ENCODE measurements around the gene EYS.
"Not testable (repeated sequence)": the region's sequence is repeated elsewhere in the genome, so short reads cannot be mapped to it uniquely, and the experiment has no call there.

The EYS gene

DNA sequence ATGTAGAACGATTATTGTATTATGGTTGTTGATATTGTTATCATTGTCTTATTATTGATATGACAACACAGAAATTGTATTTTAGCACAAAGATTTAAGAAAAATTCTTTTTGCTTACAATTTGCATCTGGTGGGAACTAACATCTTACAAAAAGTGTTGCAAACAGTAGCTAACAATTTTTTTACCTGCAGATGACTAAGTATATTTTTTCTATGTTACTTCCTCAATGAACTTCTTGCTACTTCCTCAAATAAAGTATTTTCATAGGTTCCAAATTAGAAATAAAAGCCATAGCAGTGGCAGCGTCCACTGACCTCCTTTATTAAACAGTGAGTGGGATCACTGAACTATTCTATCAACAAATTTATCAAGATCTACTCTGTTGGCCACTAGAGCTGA lies 1224.4 kb downstream of the EYS start:
- TF ChIP-seq, protein P1, sequence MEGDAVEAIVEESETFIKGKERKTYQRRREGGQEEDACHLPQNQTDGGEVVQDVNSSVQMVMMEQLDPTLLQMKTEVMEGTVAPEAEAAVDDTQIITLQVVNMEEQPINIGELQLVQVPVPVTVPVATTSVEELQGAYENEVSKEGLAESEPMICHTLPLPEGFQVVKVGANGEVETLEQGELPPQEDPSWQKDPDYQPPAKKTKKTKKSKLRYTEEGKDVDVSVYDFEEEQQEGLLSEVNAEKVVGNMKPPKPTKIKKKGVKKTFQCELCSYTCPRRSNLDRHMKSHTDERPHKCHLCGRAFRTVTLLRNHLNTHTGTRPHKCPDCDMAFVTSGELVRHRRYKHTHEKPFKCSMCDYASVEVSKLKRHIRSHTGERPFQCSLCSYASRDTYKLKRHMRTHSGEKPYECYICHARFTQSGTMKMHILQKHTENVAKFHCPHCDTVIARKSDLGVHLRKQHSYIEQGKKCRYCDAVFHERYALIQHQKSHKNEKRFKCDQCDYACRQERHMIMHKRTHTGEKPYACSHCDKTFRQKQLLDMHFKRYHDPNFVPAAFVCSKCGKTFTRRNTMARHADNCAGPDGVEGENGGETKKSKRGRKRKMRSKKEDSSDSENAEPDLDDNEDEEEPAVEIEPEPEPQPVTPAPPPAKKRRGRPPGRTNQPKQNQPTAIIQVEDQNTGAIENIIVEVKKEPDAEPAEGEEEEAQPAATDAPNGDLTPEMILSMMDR (conservative IDR thresholded peaks at IDR 0.05; ENCODE audit: control insufficient read depth, insufficient read depth, low read depth, low read length): no peak
- no peak for DNase-seq (ENCODE audit: low read depth)
- no peak overlapping the region for H3K4me3 ChIP-seq (ENCODE audit: control insufficient read depth, low read depth, low read length)

DNA sequence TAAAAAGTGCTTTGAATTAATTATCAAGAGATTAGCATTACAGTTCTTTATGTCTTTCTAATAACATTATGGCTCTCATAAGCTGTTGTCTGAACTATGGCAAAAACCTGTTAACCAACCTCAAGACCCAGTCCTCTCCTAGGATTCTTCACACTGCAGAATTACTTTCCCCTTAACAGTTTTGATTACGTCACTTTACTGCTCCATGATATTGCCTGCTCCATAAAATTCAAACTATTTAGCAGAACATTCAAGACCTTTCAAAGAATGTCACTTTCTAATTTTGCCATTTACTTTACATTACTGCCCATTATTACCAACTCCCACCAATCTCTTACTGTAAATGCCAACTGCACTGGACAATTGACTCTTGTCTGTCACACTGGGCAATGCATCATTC lies 1227.9 kb downstream of the EYS start:
- TF ChIP-seq, protein P1 (conservative IDR thresholded peaks at IDR 0.05; ENCODE audit: control insufficient read depth, insufficient read depth, low read depth, low read length): no peak
- no peak overlapping the region for H3K4me3 ChIP-seq (ENCODE audit: control insufficient read depth, low read depth, low read length)

DNA sequence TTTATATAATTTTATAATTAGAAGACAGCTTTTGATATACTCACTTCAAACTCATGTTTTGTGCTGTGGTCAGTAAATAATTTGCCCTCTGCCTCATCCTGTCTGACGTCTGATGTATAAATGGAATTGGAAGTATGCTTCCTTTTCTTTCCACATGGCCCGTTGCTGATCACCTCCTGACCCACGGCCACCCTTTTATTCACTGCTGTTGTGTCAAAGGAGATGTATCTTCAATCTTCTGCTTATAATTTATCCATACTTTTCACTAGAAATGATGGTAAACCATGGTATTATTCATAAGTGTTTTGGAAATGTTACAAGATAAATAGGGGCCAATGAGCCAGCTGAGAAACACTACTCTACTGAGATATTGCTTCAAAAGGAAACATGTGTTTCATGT lies 1229.6 kb downstream of the EYS start:
- no peak overlapping the region for H3K4me3 ChIP-seq (ENCODE audit: control insufficient read depth, low read depth, low read length)
- TF ChIP-seq, protein P1 (conservative IDR thresholded peaks at IDR 0.05; ENCODE audit: control insufficient read depth, insufficient read depth, low read depth, low read length): no peak
- DNase-seq (ENCODE audit: low read depth): peak; percentile 65

More for the DNA sequence above, 1227.9 kb downstream of the EYS start:
- no peak for DNase-seq (ENCODE audit: low read depth)

DNA sequence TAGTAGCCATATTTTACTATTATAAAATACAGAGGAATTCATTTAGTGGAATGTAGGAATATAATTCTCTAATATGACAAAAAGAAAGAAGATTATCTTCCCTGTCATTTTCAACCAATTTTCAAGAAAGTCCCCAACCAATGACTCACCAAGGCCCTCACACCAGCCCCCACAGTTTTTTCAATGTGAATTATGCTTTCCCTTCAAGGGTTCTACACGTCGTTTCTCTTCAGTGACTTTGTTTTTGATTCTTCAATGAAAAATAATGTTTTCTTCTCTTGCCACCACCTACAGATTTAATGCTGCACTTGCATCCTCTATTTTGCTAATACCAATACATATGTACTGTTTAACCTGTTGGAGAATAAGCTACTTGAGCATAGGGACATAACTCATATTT lies 1230.1 kb downstream of the EYS start:
- no peak overlapping the region for H3K4me3 ChIP-seq (ENCODE audit: control insufficient read depth, low read depth, low read length)
- TF ChIP-seq, protein P1 (conservative IDR thresholded peaks at IDR 0.05; ENCODE audit: control insufficient read depth, insufficient read depth, low read depth, low read length): no peak
- no peak for DNase-seq (ENCODE audit: low read depth)

DNA sequence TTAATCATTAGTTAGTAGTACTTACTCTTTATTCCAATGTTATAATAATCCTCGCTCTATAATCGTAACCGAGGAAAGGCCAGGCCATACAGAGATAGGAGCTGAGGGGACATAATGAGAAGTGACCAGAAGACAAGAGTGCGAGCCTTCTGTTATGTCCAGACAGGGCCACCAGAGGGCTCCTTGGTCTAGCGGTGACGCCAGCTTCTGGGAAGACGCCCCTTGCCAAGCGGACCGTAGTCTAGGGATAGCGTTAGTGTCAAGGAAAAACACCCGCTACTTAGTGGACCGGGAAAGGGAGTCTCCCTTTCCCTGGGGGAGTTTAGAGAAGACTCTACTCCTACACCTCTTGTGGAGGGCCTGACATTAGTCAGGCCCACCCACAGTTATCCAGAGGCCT lies 1237.6 kb downstream of the EYS start:
- TF ChIP-seq, protein P1 (conservative IDR thresholded peaks at IDR 0.05; ENCODE audit: control insufficient read depth, insufficient read depth, low read depth, low read length): peak; percentile 24
- not testable (repeated sequence) for H3K4me3 ChIP-seq (ENCODE audit: control insufficient read depth, low read depth, low read length); DNase-seq (ENCODE audit: low read depth)

DNA sequence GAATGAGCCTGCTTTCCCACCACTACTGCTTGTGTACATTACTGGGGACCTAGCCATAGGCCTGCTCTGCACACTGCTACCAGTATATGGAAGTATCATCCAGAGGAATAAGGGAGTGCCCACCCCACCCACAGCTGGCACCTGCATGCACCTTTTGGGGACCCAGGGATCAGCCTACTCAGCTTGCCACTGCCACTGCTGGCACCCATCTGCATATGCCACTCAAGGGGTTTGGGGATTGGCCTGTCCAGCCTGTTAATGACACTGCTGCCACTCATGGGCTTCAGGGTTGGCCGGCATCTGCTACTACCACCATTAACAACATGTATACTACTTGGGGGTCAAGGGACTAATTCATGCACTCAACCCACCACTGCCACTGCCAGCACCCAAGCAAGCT lies 1239.4 kb downstream of the EYS start:
- DNase-seq (ENCODE audit: low read depth): no peak
- TF ChIP-seq, protein P1 (conservative IDR thresholded peaks at IDR 0.05; ENCODE audit: control insufficient read depth, insufficient read depth, low read depth, low read length): no peak
- no peak overlapping the region for H3K4me3 ChIP-seq (ENCODE audit: control insufficient read depth, low read depth, low read length)

DNA sequence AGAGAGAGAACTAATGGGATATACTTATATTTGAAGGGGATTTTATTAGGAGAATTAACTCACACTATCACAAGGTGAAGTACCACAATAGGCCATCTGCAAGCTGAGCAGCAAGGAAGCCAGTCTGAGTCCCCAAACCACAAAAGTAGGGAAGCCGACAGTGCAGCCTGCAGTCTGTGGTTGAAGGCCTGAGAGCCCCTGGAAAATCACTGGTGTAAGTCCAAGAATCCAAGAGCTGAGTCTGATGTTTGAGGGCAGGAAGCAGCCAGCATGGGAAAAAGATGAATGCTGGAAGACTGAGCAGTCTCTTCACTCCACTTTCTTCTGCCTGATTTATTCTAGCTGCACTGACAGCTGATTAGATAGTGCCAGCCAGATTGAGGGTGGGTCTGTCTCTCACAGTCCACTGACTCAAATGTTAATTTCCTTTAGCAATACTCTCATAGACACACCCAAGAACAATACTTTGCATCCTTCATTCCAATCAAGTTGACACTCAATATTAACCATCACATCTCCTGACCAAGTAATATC lies 1247.5 kb downstream of the EYS start:
- no peak overlapping the region for H3K4me3 ChIP-seq (ENCODE audit: control insufficient read depth, low read depth, low read length)
- no peak for DNase-seq (ENCODE audit: low read depth)
- TF ChIP-seq, protein P1 (conservative IDR thresholded peaks at IDR 0.05; ENCODE audit: control insufficient read depth, insufficient read depth, low read depth, low read length): no peak

DNA sequence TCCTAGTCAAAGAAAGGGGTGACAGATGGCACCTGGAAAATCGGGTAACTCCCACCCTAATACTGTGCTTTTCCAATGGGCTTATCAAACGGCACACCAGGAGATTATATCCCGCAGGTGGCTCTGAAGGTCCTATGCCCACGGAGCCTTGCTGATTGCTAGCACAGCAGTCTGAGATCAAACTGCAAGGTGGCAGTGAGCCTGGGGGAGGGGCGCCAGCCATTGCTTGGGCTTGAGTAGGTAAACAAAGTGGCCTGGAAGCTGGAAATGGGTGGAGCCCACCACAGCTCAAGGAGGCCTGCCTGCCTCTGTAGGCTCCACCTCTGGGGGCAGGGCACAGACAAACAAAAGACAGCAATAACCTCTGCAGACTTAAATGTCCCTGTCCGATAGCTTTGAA lies 1258.9 kb downstream of the EYS start:
- not testable (repeated sequence) for H3K4me3 ChIP-seq (ENCODE audit: control insufficient read depth, low read depth, low read length); DNase-seq (ENCODE audit: low read depth)

All from fibroblast of mammary gland (primary cell).